ENCODE results near the gene TJP3.

Gene TJP3

GRCh38 chr19:3766520-3766919, 58.3 kb downstream of the TJP3 start:
- no peak for DNase-seq (ENCODE audit: low read depth)

GRCh38 chr19:3767050-3767449, 58.9 kb downstream of the TJP3 start:
- DNase-seq (ENCODE audit: low read depth): no peak

- DNase-seq (ENCODE audit: low read depth): no peak
Measured at GRCh38 chr19:3768015-3768747, 60.0 kb downstream of the TJP3 start.

GRCh38 chr19:3768748-3769099, 60.5 kb downstream of the TJP3 start:
- no peak for DNase-seq (ENCODE audit: low read depth)

- no peak for DNase-seq (ENCODE audit: low read depth)
Measured at GRCh38 chr19:3769494-3769893, 61.3 kb downstream of the TJP3 start.

- DNase-seq (ENCODE audit: low read depth): no peak
Measured at GRCh38 chr19:3770136-3770999, 62.2 kb downstream of the TJP3 start.

- no peak for DNase-seq (ENCODE audit: low read depth)
Measured at GRCh38 chr19:3771000-3771905, 63.1 kb downstream of the TJP3 start.

- DNase-seq (ENCODE audit: low read depth): no peak
Measured at GRCh38 chr19:3771906-3772455, 63.8 kb downstream of the TJP3 start, which contains the start of gene RAX2. Gene RAX2, minus strand, starts transcription at chr19:3772228. Its CDS starts 486 bp downstream, at chr19:3771742.

GRCh38 chr19:3773814-3774515, 65.8 kb downstream of the TJP3 start:
- DNase-seq (ENCODE audit: low read depth): no peak

- no peak for DNase-seq (ENCODE audit: low read depth)
Measured at GRCh38 chr19:3774621-3775373, 66.6 kb downstream of the TJP3 start.

GRCh38 chr19:3775374-3775711, 67.2 kb downstream of the TJP3 start:
- no peak for DNase-seq (ENCODE audit: low read depth)

GRCh38 chr19:3775831-3776230, 67.6 kb downstream of the TJP3 start:
- DNase-seq (ENCODE audit: low read depth): no peak

- DNase-seq (ENCODE audit: low read depth): no peak
Measured at GRCh38 chr19:3776479-3777040, 68.4 kb downstream of the TJP3 start.

- DNase-seq (ENCODE audit: low read depth): no peak
Measured at GRCh38 chr19:3778104-3778867, 70.1 kb downstream of the TJP3 start.

- DNase-seq (ENCODE audit: low read depth): no peak
Measured at GRCh38 chr19:3778899-3779723, 70.9 kb downstream of the TJP3 start.

- DNase-seq (ENCODE audit: low read depth): no peak
Measured at GRCh38 chr19:3780786-3781304, 72.7 kb downstream of the TJP3 start.

GRCh38 chr19:3781603-3782002, 73.4 kb downstream of the TJP3 start:
- DNase-seq (ENCODE audit: low read depth): no peak

GRCh38 chr19:3782330-3782729, 74.1 kb downstream of the TJP3 start:
- no peak for DNase-seq (ENCODE audit: low read depth)
